GM21515 (cell line): ENCODE measurements around the gene ACTA2.
A peak's percentile ranks its signal among the peaks of the same experiment; 100 is the strongest.

Source experiments
- ATAC-seq: cut with Tn5 transposase; IDR thresholded peaks from one replicate; pipeline ENCODE4 v1.9.1; 2021; ENCODE audit not compliant: unreplicated experiment

ACTA2 gene

DNA sequence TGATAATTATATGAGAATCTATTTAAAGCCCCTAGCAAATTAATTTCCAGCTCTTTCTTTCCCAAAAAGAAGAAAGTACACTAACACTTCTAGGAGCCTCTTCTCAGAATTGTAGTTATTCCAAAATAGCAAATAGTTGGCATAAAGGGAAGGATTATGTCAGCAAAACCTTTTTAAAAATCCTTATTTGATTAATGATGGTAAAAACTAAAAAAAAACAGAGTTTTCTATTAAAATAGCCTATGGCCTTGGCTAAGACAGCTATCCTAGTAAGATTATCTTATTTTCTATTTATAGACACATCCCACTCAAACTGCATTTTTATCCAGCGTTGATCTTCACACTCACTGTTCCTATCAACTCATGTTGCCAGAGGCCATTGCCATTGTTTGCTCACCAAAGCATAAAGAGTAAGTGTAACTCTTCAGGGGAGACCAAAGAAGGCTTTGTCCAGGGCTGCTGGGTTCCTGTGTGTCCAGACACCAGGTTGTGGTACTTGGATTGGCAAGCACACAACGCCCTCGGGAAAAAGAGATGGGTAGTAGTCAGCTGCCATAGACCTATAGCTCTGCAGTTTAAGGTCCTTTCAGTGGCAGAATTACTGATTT lies 31.5 kb downstream of the ACTA2 start:
- ATAC-seq = no peak

DNA sequence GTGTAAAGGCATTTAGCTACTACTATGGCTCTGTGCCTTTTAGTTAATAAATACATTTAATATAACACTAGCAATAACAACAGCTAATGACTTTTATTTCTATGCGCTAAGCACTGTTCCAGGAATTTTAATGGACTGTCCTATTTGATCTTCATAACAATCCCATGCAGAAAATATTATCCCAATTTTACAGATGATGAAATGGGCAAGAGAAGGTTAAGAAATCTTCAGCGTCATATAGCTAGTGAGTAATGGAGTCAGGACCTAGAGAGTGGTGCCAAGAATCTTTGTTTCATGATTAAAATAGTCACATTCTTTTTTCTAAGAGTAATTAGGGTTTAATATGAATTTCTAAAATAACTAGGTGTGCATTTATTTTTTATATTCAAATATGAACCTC lies 32.4 kb downstream of the ACTA2 start:
- no peak for ATAC-seq

DNA sequence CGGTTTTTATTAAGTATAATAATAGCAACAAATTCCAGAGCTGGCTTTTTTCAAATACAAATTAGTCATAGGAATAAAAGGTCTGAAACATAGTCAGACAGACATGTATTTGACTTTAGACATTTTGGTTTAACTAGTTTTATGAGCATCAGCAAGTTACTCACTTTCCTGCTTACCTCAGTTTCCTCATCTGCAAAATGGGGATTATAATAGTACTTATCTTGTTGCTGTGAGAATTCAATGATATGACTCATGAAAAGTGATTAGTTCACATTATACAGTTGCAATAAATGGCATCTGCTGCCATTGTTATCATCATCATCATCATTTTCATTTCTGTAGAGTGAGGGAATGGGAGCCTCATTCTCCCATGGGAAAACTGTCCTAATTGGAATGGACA lies 33.5 kb downstream of the ACTA2 start:
- no peak for ATAC-seq

- ATAC-seq = no peak
Observed at GRCh38 chr10:88918191-88918905, 34.2 kb downstream of the ACTA2 start.

- ATAC-seq = no peak
Observed at GRCh38 chr10:88916986-88917385, 35.6 kb downstream of the ACTA2 start.

- ATAC-seq = no peak
Observed at GRCh38 chr10:88916231-88916630, 36.3 kb downstream of the ACTA2 start.

DNA sequence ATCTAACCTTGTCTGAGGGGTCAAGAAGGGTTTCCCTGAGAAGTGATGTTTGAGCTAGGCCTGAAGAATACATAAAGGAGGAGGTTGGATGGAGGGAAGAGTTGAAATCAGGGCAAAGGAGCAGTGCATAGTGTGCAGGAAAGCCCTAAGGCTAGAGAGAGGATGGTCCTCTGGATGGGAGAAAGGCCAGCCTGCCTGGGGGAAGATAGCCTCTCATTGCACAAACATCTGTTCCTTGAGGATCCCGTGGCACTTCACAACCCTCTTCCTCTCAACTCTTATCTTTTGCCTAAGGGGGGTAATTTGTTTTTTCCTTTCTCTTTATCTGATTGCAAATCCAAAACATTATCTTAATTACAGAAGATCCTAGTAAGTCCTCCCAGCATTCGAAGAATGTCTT lies 36.8 kb downstream of the ACTA2 start:
- no peak for ATAC-seq

DNA sequence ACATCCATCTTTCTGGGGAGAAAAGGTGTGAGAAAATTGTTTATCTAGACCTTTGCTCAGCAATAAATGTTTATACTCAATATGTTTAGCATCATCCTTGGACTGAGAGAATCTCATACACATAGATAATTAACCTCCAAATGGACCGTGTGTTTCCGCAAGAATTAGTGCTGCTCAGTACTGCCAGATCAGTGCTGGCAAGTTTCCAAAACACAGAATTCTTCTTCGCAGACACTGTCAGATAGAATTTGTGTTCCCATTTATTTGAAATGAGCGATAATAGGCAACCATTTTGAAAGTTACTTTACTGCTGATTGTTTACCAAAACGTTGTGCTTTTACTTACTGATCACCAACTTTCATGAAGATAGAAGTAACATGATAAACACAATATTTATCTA lies 38.8 kb downstream of the ACTA2 start:
- ATAC-seq = no peak

- ATAC-seq = no peak
Observed at GRCh38 chr10:88913127-88913526, 39.4 kb downstream of the ACTA2 start.

DNA sequence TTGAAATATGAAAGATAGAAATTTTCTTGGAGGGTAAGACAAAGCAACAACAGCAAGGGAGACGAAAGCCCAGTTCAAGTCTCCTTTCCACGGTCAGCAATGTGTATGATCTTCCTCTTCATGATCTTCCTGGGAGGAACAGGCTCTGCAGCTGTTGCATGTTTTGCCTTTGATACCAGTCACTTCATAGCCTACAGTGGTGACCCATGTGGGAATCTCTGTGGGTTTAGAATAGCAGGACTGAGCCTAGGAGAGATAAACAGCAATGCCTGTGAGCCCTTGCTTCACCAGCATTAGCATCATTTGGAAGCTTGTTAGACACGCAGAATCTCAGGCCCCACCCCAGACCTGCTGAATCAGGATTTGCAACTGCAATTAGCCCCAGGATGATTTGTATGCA lies 40.7 kb downstream of the ACTA2 start:
- ATAC-seq = no peak

GRCh38 chr10:88911116-88911515 lies 41.5 kb downstream of the ACTA2 start:
- ATAC-seq = no peak

DNA sequence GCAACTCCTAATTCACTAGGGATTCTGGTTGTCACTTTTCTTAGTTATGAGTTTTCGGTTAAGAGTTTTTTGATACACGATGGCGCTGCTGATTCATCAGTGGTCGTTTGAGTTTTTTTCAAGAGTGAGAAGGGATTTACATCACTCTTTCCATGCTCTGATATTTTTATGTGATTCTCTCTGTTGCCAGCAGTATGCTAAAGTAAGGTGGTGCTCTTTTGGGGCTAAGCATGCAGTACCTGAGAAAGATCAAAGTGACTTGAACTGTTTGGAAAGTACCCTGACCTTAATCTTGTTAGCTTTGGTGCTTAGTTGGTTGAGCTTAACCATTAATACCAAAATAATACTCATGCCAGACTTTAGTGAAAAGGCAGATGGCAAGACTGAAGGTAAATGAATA lies 44.4 kb downstream of the ACTA2 start:
- ATAC-seq = no peak

- ATAC-seq = no peak
Observed at GRCh38 chr10:88906921-88907320, 45.7 kb downstream of the ACTA2 start.

DNA sequence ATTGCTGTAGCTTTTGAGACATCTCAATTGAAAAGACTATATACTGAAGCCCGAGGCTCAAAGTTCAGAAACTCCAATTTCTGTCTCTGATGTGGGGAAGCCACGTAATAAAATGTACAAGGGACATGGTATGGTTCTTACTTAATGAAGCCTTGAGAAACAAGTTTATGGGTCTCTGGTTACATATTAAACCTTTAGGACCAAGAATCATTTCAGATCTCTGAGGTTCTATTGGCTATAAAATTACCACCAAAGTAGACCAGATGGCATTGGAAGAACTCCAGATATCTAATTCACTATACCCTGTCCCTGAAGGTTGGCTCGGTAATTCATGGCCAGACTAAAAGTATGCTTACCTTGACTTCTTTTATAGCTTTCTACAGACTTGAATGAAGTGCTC lies 48.9 kb downstream of the ACTA2 start:
- ATAC-seq = no peak

- ATAC-seq = peak; percentile 37
Observed at GRCh38 chr10:88901984-88902789, 50.4 kb downstream of the ACTA2 start.

DNA sequence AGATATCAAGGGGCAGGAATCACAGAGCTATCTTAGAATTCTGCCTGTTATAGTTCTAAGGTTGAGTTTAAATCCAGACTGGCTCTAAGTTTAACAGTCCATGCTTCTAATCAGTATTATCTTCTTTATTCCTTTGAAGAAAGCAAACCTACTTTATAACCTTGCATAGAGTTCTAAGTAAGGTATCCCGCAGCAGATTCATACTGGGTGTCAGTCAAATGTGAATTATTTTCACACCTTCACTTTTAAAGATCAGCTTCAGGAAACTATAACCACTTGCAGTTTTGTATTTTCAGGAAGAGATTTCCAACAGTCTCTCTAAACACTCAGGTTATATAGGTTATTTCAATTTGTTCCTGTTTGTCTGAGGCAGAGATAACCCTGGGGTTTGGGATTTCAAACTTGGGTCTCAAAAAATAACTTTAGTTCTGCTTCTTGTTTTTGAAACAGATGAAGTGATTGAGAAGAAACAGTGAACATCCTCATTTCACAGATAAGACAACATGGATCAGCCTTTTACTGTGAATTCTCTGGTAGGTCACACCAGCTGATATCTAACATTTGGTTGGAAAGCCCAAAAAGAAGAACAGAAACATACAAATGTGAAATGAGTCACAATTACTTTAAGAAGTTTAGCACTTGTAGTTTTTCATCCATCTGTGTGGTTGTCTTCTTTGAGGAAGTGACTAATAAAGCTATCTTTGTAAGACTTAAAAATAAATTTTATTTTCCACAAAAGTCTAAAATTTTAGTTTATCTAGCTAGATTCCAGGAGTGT lies 51.2 kb downstream of the ACTA2 start:
- ATAC-seq = peak; percentile 78

- ATAC-seq = no peak
Observed at GRCh38 chr10:88899886-88900285, 52.7 kb downstream of the ACTA2 start.

DNA sequence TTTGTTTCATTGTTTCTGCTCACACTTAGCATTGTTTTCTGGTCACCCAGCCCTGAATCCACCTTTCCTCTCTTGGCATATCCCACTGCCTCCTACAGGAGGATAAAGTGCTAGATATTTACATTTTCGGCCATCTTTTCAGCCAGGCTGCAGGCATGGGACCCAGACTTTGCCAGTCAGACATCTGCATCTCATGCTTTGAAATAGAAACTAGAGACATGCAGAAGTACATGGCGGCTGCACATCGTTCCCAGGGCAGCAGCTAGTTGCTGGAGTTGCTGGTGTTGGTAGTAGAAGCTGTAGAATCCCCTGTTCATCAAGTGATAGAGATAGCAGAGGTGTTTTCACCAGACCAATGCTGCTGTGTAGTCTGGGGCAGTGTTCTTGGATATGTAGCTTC lies 53.8 kb downstream of the ACTA2 start:
- ATAC-seq = no peak

- ATAC-seq = no peak
Observed at GRCh38 chr10:88896994-88897853, 55.3 kb downstream of the ACTA2 start.

- no peak for ATAC-seq
Observed at GRCh38 chr10:88896372-88896993, 56.1 kb downstream of the ACTA2 start.
